ENCODE data around the gene LGALS9B.
"Not testable (repeated sequence)": the region's sequence is repeated elsewhere in the genome, so short reads cannot be mapped to it uniquely, and the experiment has no call there.

GRCh38 chr17:20479889-20480591 is 12.7 kb upstream of the LGALS9B start:
- TF ChIP-seq CTCF (conservative IDR thresholded peaks at IDR 0.05 in 1 of 2, IDR thresholded peaks at IDR 0.05 in 1 of 2; ENCODE audit: low read depth in 1 of 2, low read length in 2 of 2); EZH2 (IDR thresholded peaks at IDR 0.05; ENCODE audit: low read length, missing control alignments): not testable (repeated sequence)

Data from fibroblast of lung (primary cell).